Muscle of leg (tissue), 11 donors: ENCODE measurements around the gene TPCN1. TPM values are rescaled to one million over a fixed set of nuclear protein-coding genes. Genes with fewer than 3 reads are reported as not detected.
"Not testable (repeated sequence)": the region's sequence is repeated elsewhere in the genome, so short reads cannot be mapped to it uniquely, and the experiment has no call there.

Experiments
- DNase-seq: peaks from one replicate; pipeline ENCODE4 v3.0.0; 2013
- H3K27ac ChIP-seq: one replicate; pipeline ENCODE4 v1.5.1; 2013; ENCODE audit warnings: mild to moderate bottlenecking, low read length, control low read depth
- H3K27me3 ChIP-seq: one replicate; pipeline ENCODE4 v1.6.1; 2013; ENCODE audit warnings: low read length; ENCODE audit not compliant: control insufficient read depth, insufficient read depth
- H3K36me3 ChIP-seq: one replicate; pipeline ENCODE4 v1.6.1; 2013; ENCODE audit warnings: low read length; ENCODE audit not compliant: control insufficient read depth, insufficient read depth
- H3K4me1 ChIP-seq: one replicate; pipeline ENCODE4 v1.6.1; 2013; ENCODE audit warnings: low read length; ENCODE audit not compliant: control insufficient read depth, insufficient read depth
- H3K4me3 ChIP-seq: one replicate; pipeline ENCODE4 v1.5.1; 2013; ENCODE audit warnings: low read length, control low read depth
- H3K9me3 ChIP-seq: replicated peaks from 2 replicates; pipeline ENCODE4 v1.6.1; 2013; ENCODE audit warnings: low read depth, low read length; ENCODE audit not compliant: control insufficient read depth
- WGBS: methylation state at CpG from one replicate; pipeline ENCODE4 v1.1.5; 2013; ENCODE audit warnings: missing lambda C conversion rate; ENCODE audit not compliant: insufficient coverage; 5-methylcytosine and 5-hydroxymethylcytosine counted together
- polyA plus RNA-seq, 8 donors: library from polyadenylated mRNA; unstranded; fragments of 120-200 nt; gene quantifications; one replicate each; pipeline versions ENCODE4 v1.2.1 to v1.2.3, GENCODE V29; 2013; ENCODE audit warnings: inconsistent platforms in 1 of 8, low replicate concordance in 1 of 8; ENCODE audit not compliant: insufficient read length in 8 of 8, insufficient read depth in 1 of 8
- total RNA-seq: library from RNA; stranded (reverse); fragments of 120-200 nt; gene quantifications from one replicate; pipeline ENCODE4 v1.2.4, GENCODE V29; 2013

The TPCN1 gene
- total and polyA plus RNA-seq, 9 donors = 17.1 to 46.1 (median 31.4) TPM

DNA sequence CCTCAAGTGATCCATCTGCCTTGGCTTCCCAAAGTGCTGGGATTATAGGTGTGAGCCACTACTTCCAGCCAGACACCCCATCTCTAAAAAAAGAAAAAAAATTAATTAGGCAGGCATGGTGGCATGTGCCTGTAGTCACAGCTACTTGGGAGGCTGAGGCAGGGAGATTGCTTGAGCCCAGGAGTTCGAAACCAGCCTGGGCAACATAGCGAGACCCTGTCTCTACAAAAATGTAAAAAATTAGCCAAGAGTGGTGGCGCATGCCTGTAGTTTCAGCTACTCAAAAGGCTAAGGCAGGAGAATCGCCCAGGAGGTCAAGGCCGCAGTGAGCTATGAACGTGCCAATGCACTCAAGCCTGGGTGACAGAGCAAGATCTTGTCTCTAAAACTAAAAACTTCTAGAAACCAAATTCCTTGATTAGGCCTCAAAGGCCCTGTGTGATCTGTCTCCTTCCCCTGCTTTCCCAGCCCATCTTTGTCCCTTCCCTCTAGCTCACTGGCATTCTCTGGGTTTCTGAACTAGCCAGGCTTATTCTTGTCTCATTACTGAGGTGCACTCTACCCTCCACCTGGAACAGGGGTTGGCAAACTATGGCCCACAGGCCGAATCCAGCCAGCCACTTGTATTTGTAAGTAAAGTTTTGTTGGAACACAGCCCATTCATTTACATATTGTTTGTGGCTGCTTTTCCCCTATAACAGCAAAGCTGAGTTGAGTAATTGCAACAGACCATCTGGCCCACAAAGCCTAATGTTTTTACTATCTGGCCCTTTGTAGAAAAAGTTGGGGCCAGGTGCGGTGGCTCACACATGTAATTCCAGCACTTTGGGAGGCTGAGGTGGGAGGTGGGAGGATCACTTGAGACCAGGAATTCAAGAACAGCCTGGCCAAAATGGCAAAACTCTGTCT is 17.2 kb upstream of the TPCN1 start:
- no peaks in the 10 kb centered on the region for H3K9me3 ChIP-seq
- WGBS = 94% methylated on average over 6 of the region's 8 CpGs
- no peak for DNase-seq
- no peaks in the 10 kb centered on the region for H3K36me3 ChIP-seq
- no peak overlapping the region for H3K27ac ChIP-seq
- no peak overlapping the region for H3K4me3 ChIP-seq
- no peaks in the 10 kb centered on the region for H3K27me3 ChIP-seq
- H3K4me1 ChIP-seq = peaks cover 9% of the 10 kb centered on the region

DNA sequence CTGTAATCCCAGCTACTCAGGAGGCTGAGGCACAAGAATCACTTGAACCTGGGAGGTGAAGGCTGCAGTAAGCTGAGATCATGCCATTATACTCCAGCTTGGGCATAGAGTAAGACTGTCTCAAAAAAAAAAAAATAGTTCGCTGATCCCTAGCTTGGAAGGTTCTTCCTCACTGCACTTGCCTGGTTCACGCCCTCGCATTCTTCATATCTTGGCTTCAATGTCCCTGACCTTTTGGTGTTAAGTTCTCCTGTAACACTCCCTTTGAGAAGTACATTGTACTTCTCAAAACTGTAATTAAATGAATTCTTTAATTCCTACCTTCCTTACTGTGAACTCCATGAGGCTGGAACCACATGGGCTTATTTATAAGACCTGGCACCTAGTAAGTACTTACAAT is 16.5 kb upstream of the TPCN1 start:
- Histone ChIP-seq H3K27ac (no peak overlapping the region), H3K4me1 (peaks cover 9% of the 10 kb centered on the region), H3K27me3 (no peaks in the 10 kb centered on the region), H3K36me3 (no peaks in the 10 kb centered on the region), H3K4me3 (no peak overlapping the region), H3K9me3 (no peaks in the 10 kb centered on the region)
- no peak for DNase-seq
- 83% methylated on average over 2 of the region's 3 CpGs for WGBS

DNA sequence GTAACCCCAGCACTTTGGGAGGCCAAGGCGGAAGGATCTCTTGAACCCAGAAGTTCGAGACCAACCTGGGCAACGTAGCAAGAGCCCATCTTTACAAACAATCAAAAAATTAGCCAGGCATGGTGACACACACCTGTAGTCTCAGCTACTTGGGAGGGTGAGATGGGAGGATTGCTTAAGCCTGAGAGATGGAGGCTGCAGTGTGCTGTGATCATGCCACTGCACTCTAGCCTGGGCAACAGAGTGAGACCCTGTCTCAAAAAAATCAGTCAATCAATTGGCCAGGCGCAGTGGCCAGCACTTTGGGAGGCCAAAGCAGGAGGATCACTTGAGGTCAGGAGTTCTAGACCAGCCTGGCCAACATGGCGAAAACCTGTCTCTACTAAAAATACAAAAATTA is 14.5 kb upstream of the TPCN1 start:
- not testable (repeated sequence) for H3K36me3 ChIP-seq, DNase-seq, H3K9me3 ChIP-seq, H3K4me1 ChIP-seq, H3K4me3 ChIP-seq, H3K27me3 ChIP-seq, H3K27ac ChIP-seq
- WGBS = 100% methylated on average over 1 of the region's 5 CpGs

DNA sequence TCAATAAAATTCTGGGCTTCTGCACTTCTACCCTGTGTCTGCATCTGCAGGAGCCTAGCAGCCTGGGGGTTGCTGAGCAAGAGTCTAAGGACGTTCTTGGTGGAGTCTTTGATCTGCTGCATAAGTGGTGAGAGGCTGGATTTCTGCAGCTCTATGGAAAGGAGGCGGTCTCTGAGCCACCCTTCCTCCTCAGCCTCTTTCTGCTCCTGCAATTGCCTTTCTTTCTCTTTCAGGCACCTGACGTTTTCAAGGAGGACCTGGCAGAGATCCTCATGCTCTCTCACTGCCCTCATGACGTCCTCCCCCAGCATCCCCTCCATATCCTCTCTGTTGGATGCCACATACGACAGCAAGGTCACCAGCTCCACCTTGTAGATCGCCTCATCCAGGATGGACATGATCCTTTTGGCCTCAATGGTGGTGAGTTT is 13.6 kb upstream of the TPCN1 start:
- Histone ChIP-seq H3K27me3 (no peaks in the 10 kb centered on the region), H3K27ac (no peak overlapping the region), H3K4me1 (peaks cover 9% of the 10 kb centered on the region), H3K4me3 (no peak overlapping the region), H3K36me3 (no peaks in the 10 kb centered on the region), H3K9me3 (no peaks in the 10 kb centered on the region)
- DNase-seq = no peak
- 59% methylated on average over 4 of the region's 6 CpGs for WGBS

DNA sequence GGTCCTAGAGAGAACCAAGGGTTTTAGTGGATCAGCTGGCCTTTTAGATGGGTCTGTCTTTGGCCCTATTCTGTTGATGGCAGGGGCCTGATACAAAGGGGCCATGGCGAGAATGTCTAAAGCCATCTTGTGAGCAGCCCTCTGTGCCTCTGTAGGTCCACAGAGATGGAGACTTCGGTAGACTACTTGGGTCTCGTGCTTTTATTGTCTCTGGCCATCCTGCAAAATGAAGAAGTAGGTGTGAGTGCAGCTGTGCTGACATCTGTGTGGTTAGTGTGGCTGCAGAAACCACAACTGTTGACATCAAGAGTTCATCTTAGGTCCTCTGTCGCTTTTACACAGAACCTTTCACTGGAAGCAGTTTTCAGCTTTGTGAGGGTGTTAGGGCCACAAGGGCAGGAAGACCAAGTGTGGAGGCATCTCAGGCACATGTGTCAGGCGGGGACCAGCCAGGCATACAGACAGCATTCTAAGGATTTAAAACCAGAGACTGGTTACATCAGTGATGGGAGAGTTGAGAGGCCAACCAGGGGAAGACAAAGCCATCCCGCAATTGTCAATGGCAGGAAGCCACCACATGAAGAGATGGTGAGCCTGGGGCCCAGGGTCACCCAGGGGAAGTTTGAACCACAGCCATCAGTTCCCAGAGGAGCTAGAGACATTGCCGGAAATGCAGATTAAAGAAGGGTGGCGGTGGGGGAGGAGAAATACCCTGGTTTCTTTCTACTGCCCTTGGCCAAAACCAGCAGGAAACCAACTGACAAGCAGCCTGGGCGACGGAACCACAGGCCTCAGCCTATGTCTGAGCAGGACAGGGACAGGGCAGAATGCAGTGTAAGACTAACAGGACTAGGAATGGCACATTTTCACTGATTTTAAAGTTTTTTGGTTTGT is 13.0 kb upstream of the TPCN1 start:
- Histone ChIP-seq H3K27me3 (no peaks in the 10 kb centered on the region), H3K36me3 (no peaks in the 10 kb centered on the region), H3K9me3 (no peaks in the 10 kb centered on the region), H3K4me1 (peaks cover 9% of the 10 kb centered on the region), H3K4me3 (no peak overlapping the region), H3K27ac (peak overlapping the region; percentile 51)
- DNase-seq = peak; percentile 81
- WGBS = 60% methylated on average over 7 of the region's 10 CpGs

DNA sequence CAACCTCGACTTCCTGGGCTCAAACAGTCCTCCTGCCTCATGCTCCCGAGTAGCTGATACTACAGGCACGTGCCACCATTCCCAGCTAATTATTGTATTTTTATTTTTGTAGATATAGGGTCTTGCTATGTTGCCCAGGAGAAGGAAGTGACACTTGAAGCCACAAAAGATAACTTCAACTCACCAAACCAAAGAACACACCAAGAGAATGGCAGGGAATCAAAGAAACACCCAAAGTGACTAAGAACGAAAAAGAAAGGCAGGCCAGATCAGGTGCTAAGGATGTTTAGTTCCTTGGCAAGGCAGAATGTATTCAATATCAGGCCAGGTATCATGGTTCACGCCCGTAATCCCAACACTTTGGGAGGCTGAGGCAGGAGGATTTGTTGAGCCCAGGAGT is 10.1 kb upstream of the TPCN1 start:
- DNase-seq = no peak
- Histone ChIP-seq H3K27me3 (no peaks in the 10 kb centered on the region), H3K9me3 (no peaks in the 10 kb centered on the region), H3K36me3 (no peaks in the 10 kb centered on the region), H3K27ac (no peak overlapping the region), H3K4me1 (peaks cover 9% of the 10 kb centered on the region), H3K4me3 (no peak overlapping the region)
- no CpG with 5 or more reads among the region's 6 CpGs for WGBS

DNA sequence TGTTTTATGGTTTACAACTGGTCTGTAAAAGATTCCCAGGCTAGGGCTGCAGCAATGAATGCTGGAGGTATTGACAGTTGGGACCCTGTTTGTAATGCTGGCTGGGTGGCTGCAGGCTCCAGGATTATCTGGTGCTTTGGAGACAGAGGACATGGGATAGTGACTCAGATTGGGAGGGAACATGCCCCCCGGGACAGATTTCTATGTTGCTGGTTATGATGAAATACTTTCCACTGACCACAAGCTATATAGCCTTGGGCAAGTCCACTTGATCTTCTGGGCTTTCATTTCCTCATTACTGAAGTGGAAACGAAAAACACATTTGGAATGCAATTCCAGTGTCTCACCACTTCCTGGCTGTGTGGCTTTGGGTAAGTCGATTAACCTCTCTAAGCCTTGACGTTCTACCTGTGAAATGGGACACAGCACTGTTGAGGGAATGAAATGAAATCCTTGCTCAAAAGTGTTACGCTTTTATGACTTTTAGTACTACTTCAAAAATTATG is 6.3 kb upstream of the TPCN1 start:
- DNase-seq = peak; percentile 84
- Histone ChIP-seq H3K4me1 (no peaks in the 10 kb centered on the region), H3K27me3 (no peaks in the 10 kb centered on the region)

DNA sequence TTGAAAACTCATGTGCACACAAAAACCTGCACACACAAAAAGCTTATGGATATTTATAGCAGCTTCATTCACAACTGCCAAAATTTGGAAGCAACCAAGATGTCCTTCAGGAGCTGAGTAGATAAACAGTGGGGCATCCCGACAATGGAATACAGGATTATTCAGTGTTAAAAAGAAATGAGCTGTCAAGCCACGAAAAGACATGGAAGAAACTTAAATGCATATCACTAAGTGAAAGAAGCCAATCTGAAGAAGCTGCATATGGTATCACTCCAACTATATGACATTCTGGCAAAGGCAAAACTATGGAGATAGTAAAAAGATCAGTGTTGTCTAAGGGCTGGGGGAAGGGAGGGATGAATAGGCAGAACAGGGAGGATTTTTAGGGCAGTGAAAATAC is 5.2 kb upstream of the TPCN1 start:
- no peak overlapping the region for H3K27ac ChIP-seq
- no peak overlapping the region for H3K4me3 ChIP-seq
- H3K36me3 ChIP-seq = no peaks in the 10 kb centered on the region
- DNase-seq = no peak
- WGBS = no CpG with 5 or more reads among the region's 2 CpGs
- H3K27me3 ChIP-seq = no peaks in the 10 kb centered on the region
- H3K9me3 ChIP-seq = no peaks in the 10 kb centered on the region
- H3K4me1 ChIP-seq = peaks cover 6% of the 10 kb centered on the region

More for the DNA sequence above, 6.3 kb upstream of the TPCN1 start:
- Histone ChIP-seq H3K9me3 (no peaks in the 10 kb centered on the region), H3K36me3 (no peaks in the 10 kb centered on the region), H3K4me3 (no peak overlapping the region), H3K27ac (no peak overlapping the region)
- WGBS = no CpG with 5 or more reads among the region's 5 CpGs

DNA sequence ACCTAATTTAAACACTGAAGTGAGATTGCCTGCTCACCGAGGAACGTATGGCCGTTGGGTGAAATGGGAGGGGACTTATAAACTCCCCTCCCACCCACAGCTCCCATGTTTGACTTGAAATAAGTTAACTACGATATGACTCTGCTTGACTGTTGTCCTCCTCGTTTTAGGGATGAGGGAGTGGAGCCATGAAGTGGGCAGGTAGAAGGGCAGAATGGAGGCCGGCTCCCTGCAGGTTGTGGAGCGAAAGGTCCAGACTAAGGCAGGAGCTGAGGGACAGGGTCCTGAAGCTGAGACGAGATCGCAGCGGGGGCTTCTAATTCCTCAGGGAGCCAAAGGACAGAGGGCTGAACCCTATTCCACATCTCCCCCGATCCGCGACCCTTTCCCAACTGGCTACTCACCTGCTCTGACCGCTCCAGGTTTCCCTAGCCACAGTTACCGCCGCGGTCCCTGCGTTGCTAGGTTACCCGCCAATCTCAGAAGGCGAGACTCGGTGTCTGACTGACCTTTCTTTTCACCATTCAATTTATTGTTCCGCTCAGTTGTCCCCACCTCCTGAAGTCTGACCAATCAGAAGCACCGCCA is 577 bp upstream of the TPCN1 start:
- WGBS = 0% methylated on average over 17 of the region's 23 CpGs
- no peaks in the 10 kb centered on the region for H3K36me3 ChIP-seq
- peak overlapping the region; percentile 76 for H3K27ac ChIP-seq
- H3K27me3 ChIP-seq = no peaks in the 10 kb centered on the region
- no peaks in the 10 kb centered on the region for H3K9me3 ChIP-seq
- H3K4me1 ChIP-seq = peaks cover 29% of the 10 kb centered on the region
- no peak for DNase-seq
- H3K4me3 ChIP-seq = peak overlapping the region; percentile 79
